SIG-M5 treated with dmso at 0.1 percent for 504 hours (cell line): Measurements from ENCODE around the gene STARD10.

ENCODE experiments used
- DNase-seq: peaks from one replicate; lab custom pipeline; 2025; ENCODE audit not compliant: unreplicated experiment; lab: John Stamatoyannopoulos, UW

The STARD10 gene

DNA sequence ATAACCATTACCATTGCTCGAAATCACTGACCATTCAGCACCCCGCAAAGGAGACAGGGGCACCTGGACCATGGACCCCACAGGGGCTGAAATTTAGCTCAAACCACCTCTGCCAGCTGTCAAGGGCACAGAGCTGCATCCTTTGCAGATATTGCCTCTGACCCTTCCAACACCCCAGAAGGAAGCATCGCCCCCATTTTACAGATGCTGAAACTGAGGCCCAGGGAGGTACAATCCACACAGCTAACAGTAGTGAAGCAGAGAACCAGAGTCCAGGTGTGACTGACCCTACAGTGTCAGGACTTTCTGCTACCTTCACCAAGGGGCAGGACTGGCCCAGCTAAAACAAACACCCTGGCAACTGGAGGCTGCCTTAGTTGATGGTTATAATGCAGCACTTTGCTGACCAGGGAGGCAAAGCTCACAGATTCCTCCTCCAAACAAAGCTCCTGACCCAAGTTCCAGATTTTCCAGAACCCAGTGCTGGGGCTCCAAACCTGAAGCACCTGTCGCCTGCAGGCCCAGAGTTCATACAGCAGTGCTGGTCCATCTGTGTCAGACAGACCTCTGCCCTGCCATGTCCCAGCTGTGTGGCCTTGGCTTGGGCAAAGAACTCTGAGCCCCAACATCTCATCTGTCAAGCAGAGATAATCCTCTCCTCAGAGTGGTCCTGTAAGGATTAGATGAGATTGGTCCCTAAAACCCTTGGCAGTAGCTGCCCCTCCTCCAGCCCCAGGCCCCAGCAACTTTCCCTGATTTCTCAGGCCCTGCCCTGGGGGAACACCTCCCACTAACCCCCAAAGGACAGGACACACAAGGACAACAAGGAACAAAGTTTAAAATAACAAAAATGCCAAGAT is 26.4 kb downstream of the STARD10 start:
- DNase-seq = no peak

DNA sequence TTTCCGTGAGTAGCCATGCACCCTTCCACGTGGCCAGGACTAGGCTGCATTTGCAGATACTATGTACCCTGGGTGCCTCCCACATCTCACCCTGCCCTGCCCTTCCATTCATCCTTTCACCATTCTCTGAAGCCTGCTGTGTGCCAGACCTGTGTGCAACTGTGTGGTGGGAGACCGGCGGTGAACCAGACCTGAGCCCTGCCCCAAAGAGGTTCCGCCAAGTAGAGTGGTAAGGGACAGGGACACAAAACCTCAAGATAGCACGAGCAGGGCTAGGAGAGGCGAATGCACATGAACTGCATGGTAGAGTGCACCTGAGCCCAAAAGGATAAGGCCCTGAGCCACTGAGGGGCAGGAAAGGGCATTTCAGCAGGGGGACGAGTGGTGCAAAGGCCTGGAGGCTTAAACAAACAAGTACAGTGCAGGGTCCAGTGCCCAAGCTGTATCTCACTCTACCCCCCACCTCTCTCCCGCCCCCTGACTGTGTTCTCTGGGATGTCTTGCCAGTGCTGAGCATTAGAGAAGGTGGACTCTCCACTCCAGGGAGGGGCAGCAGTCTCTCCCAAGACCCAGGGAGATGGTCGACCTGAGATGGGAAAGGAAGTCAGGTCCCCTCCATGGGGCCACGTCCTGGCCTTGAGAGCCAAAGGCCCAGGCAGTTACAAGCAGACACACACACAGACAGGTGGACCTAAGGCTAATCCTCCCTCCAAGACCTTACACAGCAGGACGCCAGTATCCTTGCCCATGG is 27.5 kb downstream of the STARD10 start:
- DNase-seq = no peak

DNA sequence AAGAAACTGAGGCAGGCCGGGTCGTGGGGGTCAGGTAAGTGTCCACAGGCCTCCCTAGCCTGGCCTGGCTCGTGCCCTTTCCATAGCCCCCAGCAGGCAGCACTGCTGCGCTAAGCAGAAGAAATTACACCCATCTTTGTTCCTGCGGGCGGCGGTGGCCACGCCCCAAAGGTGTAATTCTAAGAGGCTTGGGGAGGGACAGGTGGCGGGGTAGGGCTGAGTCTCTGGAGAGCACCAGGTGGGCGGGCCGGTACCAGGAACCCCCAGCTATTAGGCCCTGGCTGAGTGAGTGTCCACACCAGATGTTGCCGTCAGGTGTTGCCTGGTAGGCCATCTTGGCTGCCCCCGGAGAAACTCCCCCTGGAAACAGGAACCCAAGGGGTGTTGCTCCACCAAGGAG is 29.3 kb downstream of the STARD10 start:
- DNase-seq = no peak

GRCh38 chr11:72763823-72764222 is 30.0 kb downstream of the STARD10 start:
- no peak for DNase-seq

DNA sequence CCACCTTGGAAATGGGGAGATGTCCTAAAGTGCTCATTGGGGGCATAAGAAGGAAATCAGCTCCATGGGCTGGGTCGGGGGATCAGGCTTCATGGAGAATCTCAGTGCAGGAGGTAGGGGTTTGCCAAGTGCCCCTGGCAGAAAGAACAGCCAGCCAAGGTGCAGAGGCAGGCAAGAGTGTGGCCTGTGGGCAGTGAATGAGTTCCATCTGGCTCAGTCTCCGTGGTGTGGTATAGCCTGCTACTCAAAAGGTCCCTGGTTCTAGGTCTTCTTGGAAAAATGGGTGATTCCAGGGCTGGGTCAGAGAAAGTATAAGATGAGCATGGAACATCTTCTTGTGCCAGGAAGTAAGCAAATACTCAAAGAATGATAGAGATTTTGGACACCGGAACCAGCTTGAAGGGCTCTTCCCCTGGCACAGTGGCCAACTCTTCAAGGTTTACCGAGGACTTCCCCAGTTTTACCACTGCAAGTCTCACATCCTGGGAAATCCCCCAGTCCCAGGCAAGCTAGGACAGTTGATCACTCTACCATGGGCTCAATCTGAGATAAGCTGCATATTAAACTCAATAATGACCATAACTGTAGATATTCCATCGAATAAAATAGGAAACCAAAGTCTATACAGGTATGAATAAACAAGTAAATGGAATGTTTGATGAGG is 31.1 kb downstream of the STARD10 start:
- DNase-seq = no peak

DNA sequence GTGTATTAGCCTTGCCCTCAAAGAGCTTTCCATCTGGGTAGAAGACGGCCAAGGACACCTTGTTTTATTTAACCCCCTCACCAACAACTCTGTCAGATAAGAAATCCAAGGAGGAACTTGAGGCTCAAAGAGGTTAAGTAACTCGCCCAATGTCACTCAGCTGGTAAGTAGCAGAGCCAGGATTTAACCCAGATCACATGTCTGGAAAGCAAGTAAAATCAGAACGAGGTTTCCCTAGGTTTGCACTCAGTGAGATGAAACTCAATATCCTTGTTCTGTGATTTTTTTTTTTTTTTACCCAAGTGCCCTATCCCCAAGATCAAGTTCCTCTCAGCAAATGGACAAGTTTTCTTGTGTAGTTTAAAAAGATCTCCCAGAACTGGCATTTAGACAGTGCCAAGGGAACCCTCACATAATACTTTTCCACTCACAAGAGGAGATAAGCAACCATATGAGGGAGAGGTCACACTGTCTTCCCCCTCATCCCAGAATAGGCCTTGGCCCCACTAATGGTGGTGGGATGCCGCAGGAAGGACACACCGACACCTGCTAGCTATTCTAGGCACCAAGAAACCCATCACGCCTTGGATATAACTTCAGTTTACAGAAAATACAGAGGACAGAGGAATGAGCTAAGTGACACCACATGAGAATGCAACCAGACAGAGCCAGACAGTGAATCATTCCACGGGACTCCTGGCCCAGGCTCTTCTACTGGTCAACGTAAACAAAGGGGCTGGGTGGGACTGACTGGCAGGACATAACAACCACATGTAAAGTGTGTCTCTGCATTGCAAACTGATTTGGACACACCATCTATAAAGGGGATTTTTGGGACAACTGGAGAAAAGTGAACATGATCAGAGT is 33.1 kb downstream of the STARD10 start:
- no peak for DNase-seq

DNA sequence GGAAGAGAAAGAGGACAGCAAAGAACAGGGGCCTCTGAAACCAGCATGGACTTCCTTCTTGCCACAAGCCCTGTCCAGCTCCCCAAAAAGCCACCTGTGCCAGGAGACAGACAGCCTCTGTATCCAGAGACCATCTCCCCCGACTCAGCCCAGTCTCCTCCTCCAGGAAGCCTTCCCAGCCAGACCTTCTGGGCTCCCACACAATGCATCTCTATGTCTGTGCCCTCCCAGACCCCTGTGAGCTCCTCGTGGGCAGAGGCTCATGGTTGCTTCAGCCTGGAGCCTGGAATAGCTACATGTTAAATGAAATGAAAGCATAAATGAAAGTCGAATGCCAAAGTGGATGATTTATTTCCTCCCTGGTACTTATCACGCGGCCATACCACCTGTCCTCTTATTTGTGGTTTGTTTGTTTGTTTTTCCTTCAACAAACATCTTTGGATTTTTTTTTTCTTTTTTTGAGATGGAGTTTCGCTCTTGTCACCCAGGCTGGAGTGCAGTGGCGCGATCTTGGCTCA is 34.3 kb downstream of the STARD10 start:
- DNase-seq = no peak

- DNase-seq = no peak
Observed at GRCh38 chr11:72758690-72759389, 35.0 kb downstream of the STARD10 start.

- no peak for DNase-seq
Observed at GRCh38 chr11:72758304-72758689, 35.5 kb downstream of the STARD10 start.

- DNase-seq = no peak
Observed at GRCh38 chr11:72755713-72756285, 38.0 kb downstream of the STARD10 start.

DNA sequence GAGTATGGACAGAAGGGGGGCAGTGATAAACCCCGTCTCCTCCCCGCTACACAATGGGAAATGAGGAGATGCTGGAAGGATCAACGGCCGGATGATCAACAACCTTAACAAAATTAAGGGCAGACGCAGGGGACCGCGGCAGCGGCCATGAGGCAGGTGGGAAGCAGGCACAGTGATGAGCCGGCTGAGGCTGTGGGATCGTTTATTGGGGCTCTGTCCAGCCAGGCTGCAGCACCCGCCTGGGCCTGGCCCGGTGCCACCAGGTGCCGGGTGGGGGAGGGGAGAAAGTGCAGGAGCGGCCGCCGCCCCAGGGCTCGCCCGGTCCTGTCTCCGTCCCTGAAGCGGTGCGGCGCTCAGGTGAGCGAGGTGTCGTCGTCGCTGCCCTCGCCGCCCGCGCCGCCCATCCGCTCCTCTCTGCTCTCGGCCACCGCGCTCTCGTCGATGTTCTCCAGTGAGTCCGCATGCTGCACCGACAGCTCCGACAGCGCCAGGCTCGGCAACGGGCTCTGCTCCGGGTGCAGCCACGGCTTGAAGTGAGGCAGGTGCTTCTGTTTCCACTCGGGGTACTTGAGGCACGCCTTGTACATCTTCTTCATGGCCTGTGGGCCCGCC is 39.2 kb downstream of the STARD10 start:
- no peak for DNase-seq

DNA sequence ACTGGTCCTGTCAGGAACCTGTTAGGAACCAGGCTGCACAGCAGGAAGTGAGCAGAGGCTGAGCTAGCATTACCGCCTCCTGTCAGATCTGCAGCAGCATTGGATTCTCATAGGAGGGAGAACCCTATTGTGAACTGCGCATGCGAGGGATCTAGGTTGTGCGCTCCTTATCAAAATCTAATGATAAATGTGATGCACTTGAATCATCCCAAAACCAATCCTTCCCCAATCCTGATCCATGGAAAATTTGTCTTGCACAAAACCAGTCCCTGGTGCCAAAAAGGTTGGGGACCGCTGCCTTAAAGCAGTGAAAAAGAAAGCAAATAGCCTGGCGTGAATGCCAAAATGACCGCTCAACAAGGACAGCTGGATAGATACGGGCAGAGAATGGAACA is 39.7 kb downstream of the STARD10 start:
- no peak for DNase-seq

GRCh38 chr11:72753341-72754148 is 40.3 kb downstream of the STARD10 start:
- no peak for DNase-seq

- peak; percentile 76 for DNase-seq
Observed at GRCh38 chr11:72752088-72752914, 41.5 kb downstream of the STARD10 start, which contains the start of gene ARAP1. TSS of gene ARAP1 (minus strand) at chr11:72752408. CDS start at chr11:72727128, 25,280 bp downstream.

- no peak for DNase-seq
Observed at GRCh38 chr11:72751116-72752087, 42.4 kb downstream of the STARD10 start.

DNA sequence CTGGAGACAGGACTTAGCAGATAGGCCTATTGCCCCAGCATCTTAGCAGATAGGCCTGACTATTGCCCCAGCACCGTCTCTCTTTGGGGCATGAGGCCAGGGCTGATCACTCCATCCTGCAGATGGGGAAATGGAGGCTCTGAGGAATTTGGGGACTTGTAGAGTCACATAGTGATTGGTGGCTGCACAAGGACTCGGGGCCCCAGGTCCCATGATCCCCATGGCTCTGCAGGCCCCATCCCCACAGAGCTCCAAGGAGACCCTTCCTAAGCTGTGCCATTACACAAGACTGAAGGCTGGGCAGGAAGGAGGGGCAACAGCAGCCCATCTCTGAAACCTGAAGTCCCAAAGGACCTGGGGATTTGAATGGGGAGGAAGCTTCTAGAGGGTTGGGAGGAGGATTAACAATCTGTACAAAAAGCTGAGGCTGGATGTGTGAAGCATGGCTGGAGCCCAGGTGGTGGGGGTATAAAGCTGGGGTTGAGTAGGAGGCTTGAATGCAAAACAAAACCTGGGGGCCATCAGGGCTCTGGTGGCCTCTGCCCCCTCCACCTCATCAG is 43.2 kb downstream of the STARD10 start:
- DNase-seq = no peak
